HG03064 (cell line): Measurements from ENCODE around the gene GRM7.

ENCODE experiments used
- ATAC-seq: cut with Tn5 transposase; IDR thresholded peaks from one replicate; pipeline ENCODE4 v1.9.1; 2021; ENCODE audit warnings: low read depth; ENCODE audit not compliant: unreplicated experiment

GRM7 gene

GRCh38 chr3:6965881-6966280 is 105.0 kb downstream of the GRM7 start:
- no peak for ATAC-seq

GRCh38 chr3:6971933-6972332 is 111.0 kb downstream of the GRM7 start:
- ATAC-seq, result no peak

- ATAC-seq, result no peak
These were observed 124.9 kb downstream of the GRM7 start for GRCh38 chr3:6985848-6986247.

- no peak for ATAC-seq
These were observed 128.8 kb downstream of the GRM7 start for GRCh38 chr3:6989608-6990291.

- no peak for ATAC-seq
These were observed 133.3 kb downstream of the GRM7 start for GRCh38 chr3:6994081-6994668.

GRCh38 chr3:7000501-7000900 is 139.6 kb downstream of the GRM7 start:
- no peak for ATAC-seq

- no peak for ATAC-seq
These were observed 140.5 kb downstream of the GRM7 start for GRCh38 chr3:7001370-7001769.

GRCh38 chr3:7015683-7016440 is 154.9 kb downstream of the GRM7 start:
- ATAC-seq, result no peak

GRCh38 chr3:7025581-7026300 is 164.8 kb downstream of the GRM7 start:
- ATAC-seq, result no peak

- no peak for ATAC-seq
These were observed 168.6 kb downstream of the GRM7 start for GRCh38 chr3:7029562-7029961.

- ATAC-seq, result no peak
These were observed 177.5 kb downstream of the GRM7 start for GRCh38 chr3:7038394-7038793.

- no peak for ATAC-seq
These were observed 201.8 kb downstream of the GRM7 start for GRCh38 chr3:7062714-7063113.

GRCh38 chr3:7070461-7070860 is 209.5 kb downstream of the GRM7 start:
- no peak for ATAC-seq

GRCh38 chr3:7074217-7074616 is 213.3 kb downstream of the GRM7 start:
- no peak for ATAC-seq

GRCh38 chr3:7075117-7075516 is 214.2 kb downstream of the GRM7 start:
- no peak for ATAC-seq

GRCh38 chr3:7075901-7076300 is 215.0 kb downstream of the GRM7 start:
- no peak for ATAC-seq

GRCh38 chr3:7082244-7082643 is 221.3 kb downstream of the GRM7 start:
- no peak for ATAC-seq

GRCh38 chr3:7086417-7086816 is 225.5 kb downstream of the GRM7 start:
- no peak for ATAC-seq

GRCh38 chr3:7095116-7095515 is 234.2 kb downstream of the GRM7 start:
- ATAC-seq, result no peak

GRCh38 chr3:7100136-7100535 is 239.2 kb downstream of the GRM7 start:
- no peak for ATAC-seq

GRCh38 chr3:7106635-7107034 is 245.7 kb downstream of the GRM7 start:
- ATAC-seq, result no peak
